H1 (cell line): ENCODE results near the gene ADGRB3. TPM values are rescaled to one million over a fixed set of nuclear protein-coding genes. Genes with fewer than 3 reads are reported as not detected.

Source experiments
- POLR2A ChIP-seq, 2 experiments: IDR thresholded peaks; 1 replicate in 1 of 2; 2 replicates in 1 of 2; pipeline ENCODE4 v1.6.1; 2011; ENCODE audit warnings: low read depth in 2 of 2, low read length in 2 of 2, mild to moderate bottlenecking in 2 of 2; ENCODE audit errors: control extremely low read depth in 1 of 2
- SAP30 ChIP-seq: fragments of 300-600 bp; sonication (generic); IDR thresholded peaks from 2 replicates; pipeline ENCODE4 v1.7.1; 2012; ENCODE audit warnings: low read length, moderate library complexity, mild to moderate bottlenecking, inconsistent platforms; ENCODE audit not compliant: insufficient read depth, insufficient replicate concordance
- SP2 ChIP-seq: IDR thresholded peaks from 2 replicates; pipeline ENCODE4 v1.6.1; 2012; ENCODE audit warnings: mild to moderate bottlenecking, low read length, inconsistent platforms
- polyA plus RNA-seq, 7 experiments: library from polyadenylated mRNA; depleted of rRNA in 3 of 7; stranded (reverse) in 5 of 7; unstranded in 2 of 7; fragments of >200 nt in 5 of 7; fragments of 200-250 nt in 2 of 7; gene quantifications; 1 replicate in 5 of 7; 2 replicates in 1 of 7; 4 replicates in 1 of 7; pipeline versions ENCODE4 v1.2.1 to v1.2.3, GENCODE V29; 2011 to 2013; ENCODE audit warnings: missing spikeins in 2 of 7, mixed read lengths in 2 of 7
- total RNA-seq: library from RNA; stranded (reverse); fragmentation: NEBNext Ultra II Directional; extraction: Animal tissue kit (Norgen Biotek cat#: 25700); gene quantifications from 2 replicates; pipeline ENCODE4 v1.2.1, GENCODE V29; 2021

ADGRB3 gene
- total and polyA plus RNA-seq, 2 of the 8 experiments (the other 6 are each of a cell fraction or from before 2014, with no cell fraction given): 0.35 to 1.2 TPM

GRCh38 chr6:68730291-68731054 lies 95.4 kb downstream of the ADGRB3 start (continued):
- TF ChIP-seq SAP30 (no peak), SP2 (no peak), POLR2A (IDR thresholded peaks at IDR 0.05; ENCODE audit: control extremely low read depth in 1 of 2, low read depth in 2 of 2, low read length in 2 of 2) (no peak)
